Measurements from ENCODE around the gene ZNF787.
A peak's percentile ranks its signal among the peaks of the same experiment; 100 is the strongest.

The ZNF787 gene

DNA sequence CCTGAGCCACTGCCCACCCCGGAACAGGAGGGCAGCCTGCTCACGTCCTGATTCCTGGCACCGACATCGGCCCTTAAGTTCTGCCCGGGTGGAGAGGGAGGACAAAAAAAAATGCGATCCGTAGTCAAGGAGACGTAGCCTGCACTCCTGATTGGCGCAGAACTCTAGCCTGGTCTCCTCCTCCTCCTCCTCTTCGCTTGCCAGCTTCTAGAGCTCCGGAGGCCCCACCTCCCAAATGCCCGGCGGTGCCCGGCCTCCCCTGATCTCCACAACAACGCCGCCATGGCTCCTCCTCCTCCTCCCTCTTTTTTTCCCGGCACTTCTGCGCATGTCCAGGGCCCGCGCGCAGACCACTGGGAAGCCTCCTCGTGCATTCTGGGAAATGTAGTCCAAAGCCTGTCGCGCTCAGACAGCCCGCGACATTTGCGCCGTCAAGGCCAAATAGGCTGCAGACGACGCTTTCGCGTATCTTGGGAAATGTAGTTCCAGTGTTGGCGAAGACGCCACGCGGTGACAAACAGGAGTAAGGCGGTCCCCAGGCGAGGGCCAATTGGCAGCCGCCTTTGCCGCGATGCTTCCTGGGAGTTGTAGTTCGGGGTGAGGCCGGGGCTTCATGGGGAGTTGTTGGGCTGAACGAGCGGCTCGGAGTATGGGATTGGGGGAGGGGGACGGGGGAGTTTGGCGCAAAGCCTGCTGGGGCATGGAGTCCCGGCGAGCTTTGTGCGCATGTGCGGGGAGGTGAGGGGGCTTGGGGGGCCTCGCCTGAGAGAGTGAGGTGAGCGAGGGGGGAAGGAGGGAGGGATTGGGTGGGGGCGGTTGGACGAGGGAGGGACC, 19.7 kb upstream of the ZNF787 start, which contains the start of gene ZNF444:
TSS of gene ZNF444 (plus strand) at position 705 of the 834 bp plus-strand sequence. CDS start 5,625 bp downstream, outside the sequence.
- in situ Hi-C loops (cut with MboI; ENCODE audit: low sequenced_read_pairs, unreplicated experiment): no loop called here
- DNase-seq (ENCODE audit: low spot score): peak; percentile 99
- TF ChIP-seq, protein P1, sequence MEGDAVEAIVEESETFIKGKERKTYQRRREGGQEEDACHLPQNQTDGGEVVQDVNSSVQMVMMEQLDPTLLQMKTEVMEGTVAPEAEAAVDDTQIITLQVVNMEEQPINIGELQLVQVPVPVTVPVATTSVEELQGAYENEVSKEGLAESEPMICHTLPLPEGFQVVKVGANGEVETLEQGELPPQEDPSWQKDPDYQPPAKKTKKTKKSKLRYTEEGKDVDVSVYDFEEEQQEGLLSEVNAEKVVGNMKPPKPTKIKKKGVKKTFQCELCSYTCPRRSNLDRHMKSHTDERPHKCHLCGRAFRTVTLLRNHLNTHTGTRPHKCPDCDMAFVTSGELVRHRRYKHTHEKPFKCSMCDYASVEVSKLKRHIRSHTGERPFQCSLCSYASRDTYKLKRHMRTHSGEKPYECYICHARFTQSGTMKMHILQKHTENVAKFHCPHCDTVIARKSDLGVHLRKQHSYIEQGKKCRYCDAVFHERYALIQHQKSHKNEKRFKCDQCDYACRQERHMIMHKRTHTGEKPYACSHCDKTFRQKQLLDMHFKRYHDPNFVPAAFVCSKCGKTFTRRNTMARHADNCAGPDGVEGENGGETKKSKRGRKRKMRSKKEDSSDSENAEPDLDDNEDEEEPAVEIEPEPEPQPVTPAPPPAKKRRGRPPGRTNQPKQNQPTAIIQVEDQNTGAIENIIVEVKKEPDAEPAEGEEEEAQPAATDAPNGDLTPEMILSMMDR (IDR thresholded peaks at IDR 0.05; ENCODE audit: borderline replicate concordance, control extremely low read depth, extremely low read depth, insufficient read depth, missing control alignments): no peak

DNA sequence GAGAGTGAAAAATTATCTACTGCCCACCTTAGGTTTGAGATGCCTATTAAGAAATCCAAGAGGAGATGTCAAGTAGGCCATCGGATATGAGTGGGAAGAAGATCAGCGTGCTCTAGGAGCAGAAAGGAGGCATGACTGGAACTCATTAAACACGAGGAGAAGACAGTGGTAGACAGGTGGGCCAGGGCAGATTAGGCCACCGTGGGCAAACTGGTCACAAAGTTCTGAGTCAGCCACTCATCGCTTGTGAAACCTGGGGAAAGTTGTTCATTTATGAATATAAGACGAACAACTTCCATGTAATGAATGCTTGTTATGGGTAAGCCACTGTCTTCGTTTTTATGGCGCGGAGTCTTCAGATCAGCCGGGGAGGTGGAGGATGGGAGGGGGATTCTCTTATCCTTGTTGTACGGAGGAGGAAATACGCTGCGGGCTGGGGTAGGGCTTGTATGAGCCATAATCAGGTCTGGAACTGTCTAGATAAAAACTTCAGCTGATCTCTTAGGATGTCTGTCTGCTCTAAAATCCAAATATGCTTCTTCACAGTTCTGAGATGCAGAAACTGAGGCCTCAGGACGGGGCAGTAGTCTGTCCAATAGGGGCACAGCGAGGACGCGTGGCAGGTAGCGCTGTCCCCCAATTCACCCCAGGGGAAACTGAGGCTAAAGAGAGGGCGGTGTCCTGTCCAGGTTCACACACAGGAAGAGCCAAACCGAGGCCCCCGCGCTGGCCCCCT, 18.9 kb upstream of the ZNF787 start:
- TF ChIP-seq, protein P1 (IDR thresholded peaks at IDR 0.05; ENCODE audit: borderline replicate concordance, control extremely low read depth, extremely low read depth, insufficient read depth, missing control alignments): no peak
- no peak for DNase-seq (ENCODE audit: low spot score)
- in situ Hi-C loops (cut with MboI; ENCODE audit: low sequenced_read_pairs, unreplicated experiment): no loop called here

DNA sequence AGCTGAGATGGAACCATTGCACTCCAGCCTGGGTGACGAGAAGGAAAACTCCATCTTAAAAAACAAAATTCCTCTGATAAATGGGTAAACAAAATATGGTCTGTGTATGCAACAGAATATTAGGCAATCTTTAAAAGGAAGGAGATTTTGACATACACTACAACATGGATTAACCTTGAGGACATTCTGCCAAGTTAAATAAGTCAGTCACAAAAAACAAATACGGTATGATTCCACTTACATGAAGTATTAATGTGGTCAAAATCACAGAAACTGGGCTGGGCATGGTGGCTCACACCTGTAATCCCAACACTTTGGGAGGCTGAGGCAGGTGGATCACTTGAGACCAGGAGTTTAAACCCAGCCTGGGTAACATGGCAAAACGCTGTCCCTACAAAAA, 17.0 kb upstream of the ZNF787 start:
- no peak for DNase-seq (ENCODE audit: low spot score)
- in situ Hi-C loops (cut with MboI; ENCODE audit: low sequenced_read_pairs, unreplicated experiment): no loop called here
- TF ChIP-seq, protein P1 (IDR thresholded peaks at IDR 0.05; ENCODE audit: borderline replicate concordance, control extremely low read depth, extremely low read depth, insufficient read depth, missing control alignments): no peak

DNA sequence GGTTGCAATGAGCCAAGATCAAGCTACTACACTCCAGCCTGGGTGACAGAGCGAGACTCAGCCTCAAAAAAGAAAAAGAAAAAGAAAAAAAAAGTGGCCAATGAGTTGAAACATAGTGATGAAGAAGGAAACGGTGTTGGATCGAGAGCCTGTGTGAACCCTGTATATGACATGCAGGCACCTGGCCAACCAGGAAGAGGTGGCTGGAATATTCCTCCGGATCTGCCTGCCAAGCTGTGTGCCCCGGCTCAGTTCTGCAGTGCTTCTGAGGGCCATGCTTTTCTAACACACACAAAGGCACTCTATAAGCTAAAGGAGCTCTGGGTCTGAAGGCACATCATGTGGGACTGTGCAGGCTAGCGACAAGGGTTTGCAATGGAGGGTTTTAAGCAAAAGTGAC, 16.3 kb upstream of the ZNF787 start:
- in situ Hi-C loops (cut with MboI; ENCODE audit: low sequenced_read_pairs, unreplicated experiment): no loop called here
- DNase-seq (ENCODE audit: low spot score): no peak
- TF ChIP-seq, protein P1 (IDR thresholded peaks at IDR 0.05; ENCODE audit: borderline replicate concordance, control extremely low read depth, extremely low read depth, insufficient read depth, missing control alignments): no peak

DNA sequence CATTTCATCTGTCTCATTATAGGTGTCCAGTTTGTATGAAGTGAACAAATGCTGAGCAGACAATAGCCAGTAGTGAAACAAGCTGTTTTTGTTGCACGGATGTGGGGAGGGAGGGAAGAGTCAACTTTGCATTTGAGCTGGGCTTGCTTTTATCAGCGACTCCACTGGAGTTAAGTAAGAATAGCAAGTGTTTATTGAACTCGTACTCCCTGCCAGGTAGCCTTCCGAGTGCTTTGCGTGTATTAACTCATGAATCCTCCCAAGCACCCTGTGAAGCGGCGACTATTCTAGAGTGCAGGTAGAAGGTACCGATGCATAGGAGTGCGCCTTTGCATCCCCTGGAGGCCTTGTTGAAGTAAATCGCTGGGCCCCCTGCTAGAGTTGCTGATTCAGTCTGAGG, 15.3 kb upstream of the ZNF787 start:
- in situ Hi-C loops (cut with MboI; ENCODE audit: low sequenced_read_pairs, unreplicated experiment): no loop called here
- TF ChIP-seq, protein P1 (IDR thresholded peaks at IDR 0.05; ENCODE audit: borderline replicate concordance, control extremely low read depth, extremely low read depth, insufficient read depth, missing control alignments): no peak
- DNase-seq (ENCODE audit: low spot score): no peak

DNA sequence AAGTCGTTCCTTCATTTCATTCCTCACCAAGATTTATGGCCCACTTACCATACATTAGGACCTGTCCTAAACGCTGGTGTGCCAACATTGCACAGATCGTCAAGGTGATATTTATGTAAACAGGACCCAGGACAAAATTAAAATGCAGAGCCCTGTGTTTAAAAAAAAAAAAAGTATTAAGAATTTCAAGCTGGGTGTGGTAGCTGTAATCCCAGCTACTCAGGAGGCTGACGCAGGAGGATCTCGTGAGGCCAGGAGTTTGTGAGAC, 13.5 kb upstream of the ZNF787 start:
- in situ Hi-C loops (cut with MboI; ENCODE audit: low sequenced_read_pairs, unreplicated experiment): no loop called here
- TF ChIP-seq, protein P1 (IDR thresholded peaks at IDR 0.05; ENCODE audit: borderline replicate concordance, control extremely low read depth, extremely low read depth, insufficient read depth, missing control alignments): no peak
- no peak for DNase-seq (ENCODE audit: low spot score)
